ENCODE results near the gene HOXB4.

HOXB4 gene

GRCh38 chr17:48605991-48606891, 28.1 kb upstream of the HOXB4 start:
- FAIRE-seq (no peak), DNase-seq (ENCODE audit: insufficient read length) (no peak)
- TF ChIP-seq POLR2AphosphoS5 (IDR thresholded peaks at IDR 0.05; ENCODE audit: low read depth, low read length) (no peak), TAF1 (IDR thresholded peaks at IDR 0.05; ENCODE audit: borderline replicate concordance, low read depth, low read length) (no peak), POLR2A (IDR thresholded peaks at IDR 0.05; ENCODE audit: low read depth, low read length) (no peak)

- no peak for FAIRE-seq
- no peak for DNase-seq (ENCODE audit: insufficient read length)
- TF ChIP-seq POLR2A (IDR thresholded peaks at IDR 0.05; ENCODE audit: low read depth, low read length): no peak
- TF ChIP-seq TAF1 (IDR thresholded peaks at IDR 0.05; ENCODE audit: borderline replicate concordance, low read depth, low read length): no peak
- no peak for TF ChIP-seq POLR2AphosphoS5 (IDR thresholded peaks at IDR 0.05; ENCODE audit: low read depth, low read length)
Observed at GRCh38 chr17:48605409-48605919, 27.3 kb upstream of the HOXB4 start.

GRCh38 chr17:48604770-48605329, 26.7 kb upstream of the HOXB4 start, which contains the start of gene HOXB6:
TSS of gene HOXB6 (minus strand) at chr17:48604986. CDS start at chr17:48598150, 6,836 bp downstream.
- DNase-seq (ENCODE audit: insufficient read length): no peak
- no peak for TF ChIP-seq POLR2A (IDR thresholded peaks at IDR 0.05; ENCODE audit: low read depth, low read length)
- FAIRE-seq: no peak

- no peak for FAIRE-seq
- TF ChIP-seq POLR2A (IDR thresholded peaks at IDR 0.05; ENCODE audit: low read depth, low read length): no peak
- no peak for TF ChIP-seq TAF1 (IDR thresholded peaks at IDR 0.05; ENCODE audit: borderline replicate concordance, low read depth, low read length)
- no peak for TF ChIP-seq POLR2AphosphoS5 (IDR thresholded peaks at IDR 0.05; ENCODE audit: low read depth, low read length)
- no peak for DNase-seq (ENCODE audit: insufficient read length)
Observed at GRCh38 chr17:48603959-48604769, 26.0 kb upstream of the HOXB4 start.

- TF ChIP-seq POLR2AphosphoS5 (IDR thresholded peaks at IDR 0.05; ENCODE audit: low read depth, low read length): no peak
- TF ChIP-seq POLR2A (IDR thresholded peaks at IDR 0.05; ENCODE audit: low read depth, low read length): no peak
- no peak for TF ChIP-seq TAF1 (IDR thresholded peaks at IDR 0.05; ENCODE audit: borderline replicate concordance, low read depth, low read length)
- FAIRE-seq (no peak), DNase-seq (ENCODE audit: insufficient read length) (no peak)
Observed at GRCh38 chr17:48601539-48602425, 23.6 kb upstream of the HOXB4 start.

GRCh38 chr17:48601207-48601538, 23.0 kb upstream of the HOXB4 start:
- FAIRE-seq (no peak), DNase-seq (ENCODE audit: insufficient read length) (no peak)
- TF ChIP-seq TAF1 (IDR thresholded peaks at IDR 0.05; ENCODE audit: borderline replicate concordance, low read depth, low read length) (no peak), POLR2AphosphoS5 (IDR thresholded peaks at IDR 0.05; ENCODE audit: low read depth, low read length) (no peak), POLR2A (IDR thresholded peaks at IDR 0.05; ENCODE audit: low read depth, low read length) (no peak)

GRCh38 chr17:48600244-48601098, 22.3 kb upstream of the HOXB4 start:
- DNase-seq (ENCODE audit: insufficient read length): no peak
- no peak for FAIRE-seq
- TF ChIP-seq TAF1 (IDR thresholded peaks at IDR 0.05; ENCODE audit: borderline replicate concordance, low read depth, low read length) (no peak), POLR2AphosphoS5 (IDR thresholded peaks at IDR 0.05; ENCODE audit: low read depth, low read length) (no peak), POLR2A (IDR thresholded peaks at IDR 0.05; ENCODE audit: low read depth, low read length) (no peak)

GRCh38 chr17:48599354-48599753, 21.2 kb upstream of the HOXB4 start:
- DNase-seq (ENCODE audit: insufficient read length) (no peak), FAIRE-seq (no peak)
- no peak for TF ChIP-seq POLR2A (IDR thresholded peaks at IDR 0.05; ENCODE audit: low read depth, low read length)

GRCh38 chr17:48598736-48599135, 20.6 kb upstream of the HOXB4 start:
- DNase-seq (ENCODE audit: insufficient read length) (no peak), FAIRE-seq (no peak)
- no peak for TF ChIP-seq TAF1 (IDR thresholded peaks at IDR 0.05; ENCODE audit: borderline replicate concordance, low read depth, low read length)
- no peak for TF ChIP-seq POLR2A (IDR thresholded peaks at IDR 0.05; ENCODE audit: low read depth, low read length)
- TF ChIP-seq POLR2AphosphoS5 (IDR thresholded peaks at IDR 0.05; ENCODE audit: low read depth, low read length): no peak
